Left cardiac atrium (tissue), 4 donors: ENCODE measurements around the gene BAG2. TPM values are rescaled to one million over a fixed set of nuclear protein-coding genes. Genes with fewer than 3 reads are reported as not detected.

Experiments
- ATAC-seq, 2 donors: fragments of 200-7000 bp; cut with Tn5 transposase; one replicate each; pipeline ENCODE4 v1.9.1; 2020; ENCODE audit warnings: mild to moderate bottlenecking in 2 of 2, moderate library complexity in 2 of 2
- DNase-seq: peaks from one replicate; pipeline ENCODE4 v3.0.0-alpha.2; 2020
- intact Hi-C, 2 donors: fragments of 100-400 bp; cut with DNase I; formaldehyde crosslinking; loops; one replicate each; pipeline versions ENCODE4 v1.14.1 to v1.15.1; 2022 to 2023
- total RNA-seq, 2 donors: library from RNA; stranded (reverse); fragmentation: NEBNext Ultra II Directional; extraction: Animal tissue kit (Norgen Biotek cat#: 25700); gene quantifications; one replicate each; pipeline ENCODE4 v1.2.1, GENCODE V29; 2021
- donor health status: DM: no; HTN: yes; CAD: no.
- donor health status: DM: no; HTN: yes; CAD: no; lungs with severe emphysema.
- donor health status: DM: yes; HTN: yes; CAD: no.
- donor health status: Dilated cardiomyopathy.

The BAG2 gene
- total RNA-seq, 2 donors from 2014 or later, result 11.8 to 13.0 TPM

GRCh38 chr6:57173056-57173885 lies 1.1 kb downstream of the BAG2 start:
- ATAC-seq, result peak in 1 of 2 donors; percentile 43
- no peak for DNase-seq
- intact Hi-C loops, result loop anchor here in 1 of 2 donors (5.0 kb wide), 1 partner anchor 144 kb away; the partner anchor contains the start of gene PRIM2

GRCh38 chr6:57173886-57174510 lies 1.9 kb downstream of the BAG2 start:
- DNase-seq, result no peak
- no peak for ATAC-seq
- intact Hi-C loops, result loop anchor here in 1 of 2 donors (5.0 kb wide), 1 partner anchor 143 kb away; the partner anchor contains the start of gene PRIM2

GRCh38 chr6:57174511-57174907 lies 2.4 kb downstream of the BAG2 start:
- intact Hi-C loops, result loop anchor here in 1 of 2 donors (5.0 kb wide), 1 partner anchor 143 kb away; the partner anchor contains the start of gene PRIM2
- no peak for ATAC-seq

GRCh38 chr6:57177545-57178265 lies 5.6 kb downstream of the BAG2 start:
- ATAC-seq (peak; percentile 76 to 80), DNase-seq (peak; percentile 63)
- intact Hi-C loops, result no loop called here

More at GRCh38 chr6:57174511-57174907, 2.4 kb downstream of the BAG2 start:
- no peak for DNase-seq

GRCh38 chr6:57180596-57180995 lies 8.5 kb downstream of the BAG2 start:
- DNase-seq, result no peak
- ATAC-seq, result no peak
- intact Hi-C loops, result no loop called here

GRCh38 chr6:57182017-57182432 lies 9.9 kb downstream of the BAG2 start:
- ATAC-seq, result no peak
- no peak for DNase-seq
- intact Hi-C loops, result no loop called here

GRCh38 chr6:57183336-57183735 lies 11.2 kb downstream of the BAG2 start:
- no peak for ATAC-seq
- DNase-seq, result no peak
- intact Hi-C loops, result no loop called here

- intact Hi-C loops, result no loop called here
- ATAC-seq (peak in 1 of 2 donors; percentile 47), DNase-seq (no peak)
These were observed 18.0 kb downstream of the BAG2 start for GRCh38 chr6:57190140-57190539.

- no peak for DNase-seq
- intact Hi-C loops, result no loop called here
- ATAC-seq, result no peak
These were observed 21.1 kb downstream of the BAG2 start for GRCh38 chr6:57193177-57193576.

- peak in 1 of 2 donors; percentile 41 for ATAC-seq
- intact Hi-C loops, result no loop called here
- DNase-seq, result no peak
These were observed 23.3 kb downstream of the BAG2 start for GRCh38 chr6:57195457-57195856.

GRCh38 chr6:57198926-57199636 lies 27.0 kb downstream of the BAG2 start:
- intact Hi-C loops, result no loop called here
- DNase-seq (no peak), ATAC-seq (no peak)

- intact Hi-C loops, result no loop called here
- ATAC-seq (no peak), DNase-seq (no peak)
These were observed 29.6 kb downstream of the BAG2 start for GRCh38 chr6:57201718-57202117.

GRCh38 chr6:57205550-57206328 lies 33.6 kb downstream of the BAG2 start:
- no peak for ATAC-seq

GRCh38 chr6:57207141-57207540 lies 35.0 kb downstream of the BAG2 start:
- no peak for DNase-seq
- intact Hi-C loops, result no loop called here
- ATAC-seq, result no peak

More at GRCh38 chr6:57205550-57206328, 33.6 kb downstream of the BAG2 start:
- no peak for DNase-seq
- intact Hi-C loops, result no loop called here

GRCh38 chr6:57207872-57208271 lies 35.7 kb downstream of the BAG2 start:
- DNase-seq (no peak), ATAC-seq (no peak)
- intact Hi-C loops, result no loop called here

- ATAC-seq (no peak), DNase-seq (no peak)
- intact Hi-C loops, result no loop called here
These were observed 36.9 kb downstream of the BAG2 start for GRCh38 chr6:57209030-57209429.

- no peak for ATAC-seq
- intact Hi-C loops, result no loop called here
- DNase-seq, result no peak
These were observed 37.9 kb downstream of the BAG2 start for GRCh38 chr6:57210060-57210459.

GRCh38 chr6:57215260-57215659 lies 43.1 kb downstream of the BAG2 start:
- no peak for DNase-seq
- no peak for ATAC-seq
- intact Hi-C loops, result no loop called here
